Subcutaneous adipose tissue (tissue), 1 donor: ENCODE data around the gene TARP.

Source experiments
- CTCF ChIP-seq: fragments of 450-650 bp; IDR thresholded peaks from one replicate; pipeline ENCODE4 v1.5.1; 2016; ENCODE audit warnings: low read depth, mild to moderate bottlenecking, control low read depth, antibody characterized with exemption, moderate library complexity

TARP gene

GRCh38 chr7:38310591-38311101 lies 37.2 kb upstream of the TARP start:
- TF ChIP-seq CTCF: no peak

GRCh38 chr7:38309555-38309954 lies 36.1 kb upstream of the TARP start:
- no peak for TF ChIP-seq CTCF

- no peak for TF ChIP-seq CTCF
These were observed 34.7 kb upstream of the TARP start for GRCh38 chr7:38308140-38308539.

GRCh38 chr7:38307640-38308039 lies 34.2 kb upstream of the TARP start:
- TF ChIP-seq CTCF: no peak

GRCh38 chr7:38306914-38307313 lies 33.5 kb upstream of the TARP start:
- no peak for TF ChIP-seq CTCF

GRCh38 chr7:38306171-38306570 lies 32.7 kb upstream of the TARP start:
- TF ChIP-seq CTCF: no peak

GRCh38 chr7:38303866-38304265 lies 30.4 kb upstream of the TARP start:
- no peak for TF ChIP-seq CTCF
